OCI-LY1 (cell line): ENCODE results near the gene MPZL3.

Experiments used
- EZH2 ChIP-seq: fragments of 200-600 bp; sonication (generic), shearing (Covaris generic); IDR thresholded peaks from 2 replicates; pipeline ENCODE4 v1.8.0; 2017; ENCODE audit warnings: borderline replicate concordance, mixed run types, mild to moderate bottlenecking, antibody characterized with exemption, low read length, moderate library complexity, mixed read lengths
- TF ChIP-seq, protein P1 (sequence below): fragments of 200-600 bp; sonication (generic), shearing (Covaris generic); IDR thresholded peaks from 2 replicates; pipeline ENCODE4 v1.5.1; 2017; ENCODE audit warnings: mild to moderate bottlenecking, antibody characterized with exemption, low read length, moderate library complexity, mixed read lengths

DNA sequence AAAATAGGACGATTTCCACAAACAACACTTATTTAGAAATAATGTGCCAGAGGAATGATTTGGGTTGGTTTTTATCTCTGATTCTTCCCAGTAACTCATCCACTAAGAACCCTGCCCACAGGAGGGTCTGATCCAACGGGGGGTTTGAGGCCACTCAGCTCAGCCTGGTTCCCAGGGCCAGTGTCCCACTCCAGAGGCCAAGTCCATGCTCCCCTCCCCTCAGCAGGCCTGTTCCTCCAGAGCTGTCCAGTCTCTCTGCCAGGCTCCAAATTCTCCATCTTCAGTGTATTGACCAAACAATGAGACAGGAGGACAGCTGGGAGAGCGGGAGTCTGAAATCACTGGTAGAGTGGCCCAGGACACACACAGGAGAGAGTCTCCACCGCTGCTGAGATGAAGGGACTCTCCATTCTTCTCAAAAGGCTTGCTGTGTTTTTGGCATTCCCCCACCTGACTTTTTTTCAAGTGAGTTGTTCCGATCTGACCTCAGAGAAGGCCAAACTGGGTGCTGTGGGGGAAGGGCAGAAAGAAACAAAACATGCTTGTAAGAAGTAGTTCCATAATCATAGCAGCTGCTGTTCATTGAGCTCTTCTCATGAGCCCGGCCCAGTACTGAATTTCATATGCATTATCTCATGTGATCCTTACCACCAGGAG lies 58.1 kb downstream of the MPZL3 start:
- TF ChIP-seq, protein P1, sequence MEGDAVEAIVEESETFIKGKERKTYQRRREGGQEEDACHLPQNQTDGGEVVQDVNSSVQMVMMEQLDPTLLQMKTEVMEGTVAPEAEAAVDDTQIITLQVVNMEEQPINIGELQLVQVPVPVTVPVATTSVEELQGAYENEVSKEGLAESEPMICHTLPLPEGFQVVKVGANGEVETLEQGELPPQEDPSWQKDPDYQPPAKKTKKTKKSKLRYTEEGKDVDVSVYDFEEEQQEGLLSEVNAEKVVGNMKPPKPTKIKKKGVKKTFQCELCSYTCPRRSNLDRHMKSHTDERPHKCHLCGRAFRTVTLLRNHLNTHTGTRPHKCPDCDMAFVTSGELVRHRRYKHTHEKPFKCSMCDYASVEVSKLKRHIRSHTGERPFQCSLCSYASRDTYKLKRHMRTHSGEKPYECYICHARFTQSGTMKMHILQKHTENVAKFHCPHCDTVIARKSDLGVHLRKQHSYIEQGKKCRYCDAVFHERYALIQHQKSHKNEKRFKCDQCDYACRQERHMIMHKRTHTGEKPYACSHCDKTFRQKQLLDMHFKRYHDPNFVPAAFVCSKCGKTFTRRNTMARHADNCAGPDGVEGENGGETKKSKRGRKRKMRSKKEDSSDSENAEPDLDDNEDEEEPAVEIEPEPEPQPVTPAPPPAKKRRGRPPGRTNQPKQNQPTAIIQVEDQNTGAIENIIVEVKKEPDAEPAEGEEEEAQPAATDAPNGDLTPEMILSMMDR: no peak
- no peak for TF ChIP-seq EZH2
